IMR-90 (cell line): ENCODE data around the gene RHBDD1. TPM values are rescaled to one million over a fixed set of nuclear protein-coding genes. Genes with fewer than 3 reads are reported as not detected.

Experiments
- ATAC-seq: fragments of 200-7000 bp; cut with Tn5 transposase; 2 replicates; pipeline ENCODE4 v1.9.1; 2020; ENCODE audit warnings: low read depth, mild to moderate bottlenecking, moderate library complexity
- BruUV-seq: library from RNA; stranded (reverse); fragments of 400-500 nt; replicated peaks from 2 replicates; lab custom pipeline; 2021; lab: Mats Ljungman, UMichigan
- CTCF ChIA-PET: fragments of 300-600 bp; formaldehyde crosslinking; extraction: SDS; loops from one replicate; lab custom pipeline; 2021; ENCODE audit warnings: antibody characterized with exemption; lab: Yijun Ruan, JAX
- POLR2A ChIA-PET: fragments of 300-600 bp; sonication (Branson Sonifier 250); formaldehyde crosslinking; loops from one replicate; lab custom pipeline; 2022; ENCODE audit warnings: antibody characterized with exemption; ENCODE audit not compliant: unreplicated experiment; lab: Charles Lee
- DNase-seq: peaks from one replicate; pipeline ENCODE4 v3.0.0; 2013
- H2AFZ ChIP-seq: replicated peaks from 2 replicates; pipeline ENCODE3; 2013; ENCODE audit warnings: low read length, mild to moderate bottlenecking; ENCODE audit not compliant: poor library complexity
- H2AK5ac ChIP-seq: 2 replicates; pipeline ENCODE4 v1.6.1; 2013; ENCODE audit warnings: low read depth, low read length, inconsistent platforms
- H2AK9ac ChIP-seq: replicated peaks from 2 replicates; pipeline ENCODE3; 2013; ENCODE audit warnings: mild to moderate bottlenecking, low read depth, low read length, moderate library complexity; ENCODE audit not compliant: poor library complexity
- H2BK120ac ChIP-seq: 2 replicates; pipeline ENCODE4 v1.6.1; 2013; ENCODE audit warnings: low read depth, low read length, inconsistent platforms
- H2BK15ac ChIP-seq: 3 replicates; pipeline ENCODE4 v1.6.1; 2013; ENCODE audit warnings: low read depth, low read length, inconsistent platforms
- H2BK20ac ChIP-seq: 2 replicates; pipeline ENCODE4 v1.6.1; 2013; ENCODE audit warnings: low read depth, mild to moderate bottlenecking, inconsistent platforms, low read length, moderate library complexity
- H2BK5ac ChIP-seq: 2 replicates; pipeline ENCODE4 v1.6.1; 2013; ENCODE audit warnings: mild to moderate bottlenecking, low read depth, low read length, inconsistent platforms; ENCODE audit not compliant: poor library complexity, severe bottlenecking
- H3K14ac ChIP-seq: replicated peaks from 2 replicates; pipeline ENCODE4 v1.6.1; 2013; ENCODE audit warnings: low read depth, low read length, inconsistent platforms
- H3K18ac ChIP-seq: 2 replicates; pipeline ENCODE4 v1.6.1; 2013; ENCODE audit warnings: low read depth, low read length, control low read depth
- H3K23ac ChIP-seq: 2 replicates; pipeline ENCODE4 v1.6.1; 2013; ENCODE audit warnings: low read depth, low read length, inconsistent platforms
- H3K27ac ChIP-seq: 2 replicates; pipeline ENCODE4 v1.5.1; 2013; ENCODE audit warnings: mild to moderate bottlenecking, control low read depth, low read length; ENCODE audit not compliant: insufficient read depth
- H3K27me3 ChIP-seq: 2 replicates; pipeline ENCODE4 v1.6.1; 2013; ENCODE audit warnings: low read length; ENCODE audit not compliant: control insufficient read depth, insufficient read depth
- H3K36me3 ChIP-seq: 2 replicates; pipeline ENCODE4 v1.6.1; 2013; ENCODE audit warnings: low read length, mixed read lengths; ENCODE audit not compliant: control insufficient read depth, insufficient read depth
- H3K4ac ChIP-seq: 2 replicates; pipeline ENCODE4 v1.6.1; 2013; ENCODE audit warnings: low read depth, low read length, inconsistent platforms
- H3K4me1 ChIP-seq: 2 replicates; pipeline ENCODE4 v1.6.1; 2013; ENCODE audit warnings: low read length, mixed read lengths; ENCODE audit not compliant: control insufficient read depth, insufficient read depth
- H3K4me2 ChIP-seq: 2 replicates; pipeline ENCODE4 v1.6.1; 2013; ENCODE audit warnings: low read depth, mild to moderate bottlenecking, control low read depth, low read length, moderate library complexity
- H3K4me3 ChIP-seq: 2 replicates; pipeline ENCODE4 v1.5.1; 2013; ENCODE audit warnings: low read depth, mild to moderate bottlenecking, control low read depth, low read length, moderate library complexity; ENCODE audit not compliant: insufficient read depth
- H3K56ac ChIP-seq: 2 replicates; pipeline ENCODE4 v1.6.1; 2013; ENCODE audit warnings: low read length, inconsistent platforms; ENCODE audit not compliant: insufficient read depth; ENCODE audit errors: extremely low read depth
- H3K79me1 ChIP-seq, 2 experiments: 2 replicates each; pipeline ENCODE4 v1.6.1; 2013; ENCODE audit warnings: low read length in 2 of 2, inconsistent platforms in 1 of 2, low read depth in 1 of 2
- H3K9ac ChIP-seq: 2 replicates; pipeline ENCODE4 v1.6.1; 2013; ENCODE audit warnings: low read depth, low read length, control low read depth
- H3K9me1 ChIP-seq: 2 replicates; pipeline ENCODE4 v1.6.1; 2013; ENCODE audit warnings: low read length, inconsistent platforms; ENCODE audit not compliant: insufficient read depth
- H3K9me3 ChIP-seq: 2 replicates; pipeline ENCODE4 v1.6.1; 2013; ENCODE audit warnings: low read length; ENCODE audit not compliant: control insufficient read depth, insufficient read depth
- H4K20me1 ChIP-seq: 2 replicates; pipeline ENCODE4 v1.6.1; 2013; ENCODE audit warnings: low read length, inconsistent platforms; ENCODE audit not compliant: insufficient read depth
- H4K5ac ChIP-seq: 2 replicates; pipeline ENCODE4 v1.6.1; 2013; ENCODE audit warnings: mild to moderate bottlenecking, low read depth, low read length, control low read depth
- H4K8ac ChIP-seq, 2 experiments: 2 replicates each; pipeline ENCODE4 v1.6.1; 2013; ENCODE audit warnings: low read depth in 2 of 2, low read length in 2 of 2, control low read depth in 1 of 2, inconsistent platforms in 1 of 2
- H4K91ac ChIP-seq: 2 replicates; pipeline ENCODE4 v1.6.1; 2013; ENCODE audit warnings: low read depth, low read length, inconsistent platforms; ENCODE audit not compliant: insufficient read depth
- POLR2A ChIP-seq: IDR thresholded peaks from 2 replicates; pipeline ENCODE4 v1.6.1; 2012; ENCODE audit warnings: mild to moderate bottlenecking, low read depth, low read length
- RAD21 ChIP-seq: IDR thresholded peaks from 2 replicates; pipeline ENCODE4 v1.6.1; 2012; ENCODE audit warnings: low read length, improper control_type of control experiment
- WGBS, 2 experiments: methylation state at CpG; one replicate each; pipeline versions ENCODE4 v1.1.5 to v1.1.7; 2013; ENCODE audit warnings: missing lambda C conversion rate in 2 of 2; ENCODE audit not compliant: insufficient read length in 1 of 2; ENCODE audit errors: extremely low coverage in 2 of 2; 5-methylcytosine and 5-hydroxymethylcytosine counted together
- dilution Hi-C: fragments of 300-500 bp; cut with HindIII; formaldehyde crosslinking; loops from one replicate; pipeline ENCODE4 v1.14.3; 2018; ENCODE audit warnings: low sequenced_read_pairs; ENCODE audit not compliant: unreplicated experiment
- in situ Hi-C: fragments of 300-500 bp; cut with MboI; formaldehyde crosslinking; loops from 3 replicates; pipeline ENCODE4 v1.14.3; 2019; ENCODE audit warnings: low sequenced_read_pairs, inconsistent platforms, mixed read lengths
- intact Hi-C: fragments of 100-400 bp; cut with micrococcal nuclease; formaldehyde crosslinking; loops from 2 replicates; pipeline ENCODE4 v1.10.0; 2022
- polyA plus RNA-seq, 3 experiments: library from polyadenylated mRNA; depleted of rRNA; stranded (reverse); fragments of >200 nt; gene quantifications; 2 replicates each; pipeline ENCODE4 v1.2.3, GENCODE V29; 2012; ENCODE audit warnings: low replicate concordance in 1 of 3
- total RNA-seq: library from RNA; depleted of rRNA; stranded (reverse); fragments of >200 nt; gene quantifications from 2 replicates; pipeline ENCODE4 v1.2.3, GENCODE V29; 2012

RHBDD1 gene
- total and polyA plus RNA-seq, 2 of the 4 experiments (the other 2 are of a cell fraction) = 9.7 to 14.0 TPM

- peak overlapping the region; percentile 75 for H4K5ac ChIP-seq
- peak overlapping the region; percentile 80 for H3K18ac ChIP-seq
- peaks cover 17% of the 10 kb centered on the region for H4K20me1 ChIP-seq
- DNase-seq (peak; percentile 56), ATAC-seq (no peak)
- ChIA-PET CTCF (no interaction called here), POLR2A (interaction anchor here (0.5 to 1.0 kb wide), 2 partner anchors 370 to 372 kb away, joined by 3 to 5 read pairs; no protein-coding TSS in a partner anchor)
- TF ChIP-seq POLR2A (0 out of 2 replicates have a peak, but pooled peaks have one; percentile 10), RAD21 (no peak)
- peak overlapping the region; percentile 98 for H2AK9ac ChIP-seq
- peak overlapping the region; percentile 82 for H2AFZ ChIP-seq
- H3K9ac ChIP-seq = peak overlapping the region; percentile 92
- H2BK15ac ChIP-seq = peak overlapping the region; percentile 72; the same call in 2 of the 3 replicates
- H3K4ac ChIP-seq = peak overlapping the region; percentile 89
- peaks cover 2% of the 10 kb centered on the region; the same call in 1 of the 2 replicates for H3K4me1 ChIP-seq
- no peaks in the 10 kb centered on the region for H3K9me3 ChIP-seq
- H3K14ac ChIP-seq = peak overlapping the region; percentile 99
- H3K56ac ChIP-seq = peak overlapping the region; percentile 91
- H4K8ac ChIP-seq = peak overlapping the region; percentile 82 to 94
- H2BK5ac ChIP-seq = peak overlapping the region; percentile 99
- intact Hi-C loops (loop anchor here (1.0 to 10.0 kb wide), 7 partner anchors 71 to 1128 kb away; no protein-coding TSS in a partner anchor), in situ Hi-C loops (loop anchor here (5.0 to 25.0 kb wide), 6 partner anchors 143 to 1686 kb away; no protein-coding TSS in a partner anchor), dilution Hi-C loops (no loop called here)
- 0% methylated on average over 21 of the region's 23 CpGs; no CpG with 5 or more reads in 1 of the 2 experiments for WGBS, 2 experiments
- peak overlapping the region; percentile 91 for H4K91ac ChIP-seq
- no peaks in the 10 kb centered on the region for H3K9me1 ChIP-seq
- peak overlapping the region; percentile 33; the same call in 1 of the 2 replicates for H2BK20ac ChIP-seq
- peak overlapping the region; percentile 86 for H2BK120ac ChIP-seq
- peak overlapping the region; percentile 97 for H3K27ac ChIP-seq
- peaks cover 4 to 11% of the 10 kb centered on the region in 2 experiments for H3K79me1 ChIP-seq
- peak overlapping the region; percentile 85 for H3K4me2 ChIP-seq
- no peaks in the 10 kb centered on the region for H3K27me3 ChIP-seq
- peaks cover 41% of the 10 kb centered on the region for H3K36me3 ChIP-seq
- peak overlapping the region; percentile 97 for H3K23ac ChIP-seq
- TSS peak; percentile 22 for BruUV-seq
- peak overlapping the region; percentile 78 for H3K4me3 ChIP-seq
- H2AK5ac ChIP-seq = peak overlapping the region; percentile 28
Measured at GRCh38 chr2:226797989-226798421, 37.8 kb upstream of the RHBDD1 start.
